GM19328 (cell line): ENCODE results near the gene GPR55.
A peak's percentile ranks its signal among the peaks of the same experiment; 100 is the strongest.
"Not testable (repeated sequence)": the region's sequence is repeated elsewhere in the genome, so short reads cannot be mapped to it uniquely, and the experiment has no call there.

ENCODE experiments used
- ATAC-seq: cut with Tn5 transposase; IDR thresholded peaks from one replicate; pipeline ENCODE4 v1.9.1; 2021; ENCODE audit warnings: mild to moderate bottlenecking, moderate library complexity; ENCODE audit not compliant: unreplicated experiment

Gene GPR55

DNA sequence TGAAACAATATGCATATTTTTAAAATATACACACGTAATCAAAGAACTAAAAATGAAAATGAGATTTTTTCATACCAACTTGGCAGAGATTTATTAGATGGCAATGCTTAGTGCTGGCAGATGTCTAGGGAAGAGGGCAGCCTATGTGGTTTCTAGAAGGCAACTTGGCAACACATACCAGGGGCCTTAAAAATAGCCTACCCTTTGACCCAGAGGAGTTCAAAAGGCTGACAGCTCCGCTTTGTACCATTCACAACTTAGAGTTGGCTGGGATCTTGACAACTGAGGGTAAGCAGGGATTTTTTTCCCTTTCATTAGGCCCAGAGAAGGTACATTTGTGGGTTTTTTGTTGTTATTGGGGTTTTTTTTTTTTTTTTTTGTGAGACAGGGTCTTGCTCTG, 26.4 kb upstream of the GPR55 start:
- ATAC-seq: no peak

DNA sequence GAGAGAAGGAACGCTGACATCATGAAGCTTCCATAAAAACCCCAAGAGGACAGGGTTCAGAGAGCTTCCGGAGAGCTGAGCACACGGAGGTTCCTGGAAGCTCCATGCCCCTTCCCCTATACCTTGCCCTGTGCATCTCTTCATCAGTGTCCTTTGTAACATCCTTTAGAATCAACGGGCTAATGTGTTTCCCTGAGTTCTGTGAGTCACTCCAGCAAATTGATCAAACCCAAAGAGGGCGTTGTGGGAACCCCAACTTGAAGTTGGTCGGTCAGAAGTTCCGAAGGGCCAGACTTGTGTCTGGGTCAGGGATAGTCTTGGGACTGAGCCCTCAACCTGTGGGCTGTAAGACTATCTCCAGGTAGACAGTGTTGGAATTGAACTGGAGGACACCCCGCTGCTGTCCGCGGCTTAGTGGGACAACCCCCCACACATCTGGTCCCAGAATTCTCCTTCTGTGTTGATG, 25.9 kb upstream of the GPR55 start:
- no peak for ATAC-seq

GRCh38 chr2:230949966-230950873, 25.2 kb upstream of the GPR55 start:
- peak; percentile 38 for ATAC-seq

DNA sequence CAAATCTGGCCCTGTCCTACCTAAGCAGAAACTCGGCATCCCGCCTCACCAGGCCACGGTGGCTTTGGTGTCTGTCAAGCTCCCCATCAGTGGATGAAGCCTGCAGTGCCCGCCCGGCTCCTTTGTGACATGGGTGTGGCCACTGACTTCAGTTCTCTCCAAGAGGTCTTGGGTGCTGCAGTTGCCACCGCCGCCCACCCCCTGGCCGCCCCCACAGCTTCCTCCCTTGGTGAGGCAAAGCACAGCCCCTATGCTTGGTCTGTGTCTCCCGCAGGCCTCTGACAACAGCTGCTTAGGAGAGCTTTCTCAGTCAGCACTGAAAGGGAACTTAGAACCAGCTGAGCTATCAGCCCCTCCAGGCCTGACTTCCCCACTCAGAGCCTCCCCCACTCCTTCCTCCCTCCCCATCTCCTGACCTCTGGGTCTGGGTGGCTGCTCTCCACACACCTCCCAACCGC, 22.9 kb upstream of the GPR55 start:
- ATAC-seq: peak; percentile 42

DNA sequence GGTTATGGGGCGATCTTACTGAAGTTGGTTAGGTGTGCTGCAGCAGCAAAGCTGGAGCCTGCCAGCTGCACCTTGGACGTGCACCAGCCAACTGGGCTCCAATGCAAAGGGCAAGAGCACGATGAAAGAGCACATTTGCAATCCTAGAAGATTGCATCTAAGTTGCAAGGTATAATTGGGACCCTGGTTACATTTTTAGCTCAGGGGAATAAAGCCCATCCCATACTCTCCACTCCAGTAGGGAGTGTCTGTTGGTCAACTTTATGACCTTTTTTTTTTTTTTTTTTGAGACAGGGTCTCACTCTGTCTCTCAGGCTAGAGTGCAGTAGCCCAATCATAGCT, 22.2 kb upstream of the GPR55 start:
- ATAC-seq: no peak

DNA sequence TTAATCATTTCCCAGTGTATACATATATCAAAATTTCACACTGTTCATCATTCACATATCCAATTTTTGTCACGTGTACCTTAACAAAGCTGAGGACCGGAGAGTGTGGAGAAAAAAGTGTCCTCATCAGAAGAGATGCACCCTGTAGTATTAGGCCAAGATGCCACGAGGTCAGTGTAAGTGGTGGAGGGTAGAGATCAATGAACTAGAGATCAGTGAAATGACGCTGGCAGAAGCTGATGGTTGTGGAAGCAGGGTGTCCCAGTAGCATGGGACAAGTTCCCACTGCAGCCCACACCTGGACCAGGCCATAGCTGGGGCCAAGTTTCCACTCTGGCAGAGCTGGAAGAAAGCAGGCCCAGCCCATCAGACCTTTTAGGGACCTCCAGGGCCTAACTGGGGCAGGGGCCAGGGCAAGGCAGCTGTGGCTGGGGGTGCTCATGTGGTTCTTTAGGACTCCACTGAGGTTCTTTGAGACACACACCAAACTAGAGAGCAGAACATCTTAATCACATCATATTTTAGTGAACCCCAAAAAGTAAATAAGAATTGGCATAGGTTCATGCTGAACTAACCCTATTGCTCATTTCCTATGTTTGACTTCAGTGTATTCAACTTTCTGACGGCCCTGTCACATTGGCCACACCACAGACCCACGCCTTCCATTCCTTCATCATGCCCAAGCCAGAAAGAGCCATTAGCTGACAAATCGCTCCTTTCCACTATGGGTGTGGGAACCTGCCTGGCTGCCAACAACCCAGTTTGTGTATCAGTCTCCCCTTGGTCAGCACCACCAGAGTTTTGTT, 21.6 kb upstream of the GPR55 start:
- ATAC-seq: no peak

DNA sequence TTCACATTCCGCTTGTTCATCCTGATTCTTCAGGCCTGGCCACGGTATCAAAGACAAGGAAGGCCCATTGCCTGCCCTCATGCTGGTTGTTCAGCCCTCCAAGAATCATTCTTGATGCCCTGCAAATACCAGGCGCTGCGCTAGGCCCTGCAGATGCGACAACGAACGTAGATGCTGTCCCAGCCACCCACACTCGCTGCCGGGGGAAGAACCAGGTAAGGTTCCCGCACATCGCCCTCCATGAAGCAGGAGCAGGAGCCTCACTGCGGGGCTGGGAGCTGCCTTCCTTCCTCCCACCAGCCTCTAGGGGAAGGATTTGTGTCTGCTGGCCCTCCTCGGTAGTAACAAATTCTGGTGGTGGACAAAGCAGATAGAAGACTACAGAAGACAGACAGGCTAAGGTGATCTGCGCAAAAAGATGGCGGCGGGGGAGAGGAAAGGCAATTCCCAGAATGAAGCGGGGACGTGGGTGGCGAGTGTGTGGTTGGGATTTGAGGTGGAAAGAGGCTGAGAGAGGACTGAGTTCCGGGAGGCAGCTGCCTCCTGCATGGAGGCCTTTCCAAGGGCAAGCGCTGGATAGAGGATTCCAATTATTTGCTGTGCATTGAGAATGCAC, 19.8 kb upstream of the GPR55 start:
- ATAC-seq: no peak

DNA sequence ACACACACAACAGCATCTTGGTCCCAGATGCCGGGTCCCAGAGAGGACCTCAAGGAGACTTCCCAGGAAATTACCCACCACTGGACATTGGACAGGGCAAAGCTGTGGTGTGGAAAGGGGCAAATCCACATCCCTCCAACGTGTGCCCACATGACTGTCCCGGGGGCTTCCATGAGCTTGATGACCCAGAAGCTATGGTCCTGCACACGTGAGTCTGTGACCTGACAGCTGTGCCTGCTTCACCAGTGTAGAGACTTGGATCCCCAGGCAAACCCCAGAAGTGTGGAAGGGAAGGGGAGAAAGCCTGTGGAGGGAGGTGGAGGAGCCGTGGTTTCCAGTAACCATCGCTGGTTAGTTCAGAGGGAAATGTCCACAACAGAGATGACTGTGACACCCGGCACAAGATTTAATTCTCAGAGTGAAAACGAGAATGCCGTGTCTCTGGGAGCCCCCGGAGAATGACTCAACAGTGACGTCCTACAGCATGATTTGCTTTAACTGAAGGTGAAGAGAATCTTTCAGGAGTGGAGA, 19.1 kb upstream of the GPR55 start:
- ATAC-seq: peak; percentile 37

GRCh38 chr2:230942920-230943896, 18.2 kb upstream of the GPR55 start:
- peak; percentile 51 for ATAC-seq

GRCh38 chr2:230942371-230942770, 17.3 kb upstream of the GPR55 start:
- ATAC-seq: no peak

DNA sequence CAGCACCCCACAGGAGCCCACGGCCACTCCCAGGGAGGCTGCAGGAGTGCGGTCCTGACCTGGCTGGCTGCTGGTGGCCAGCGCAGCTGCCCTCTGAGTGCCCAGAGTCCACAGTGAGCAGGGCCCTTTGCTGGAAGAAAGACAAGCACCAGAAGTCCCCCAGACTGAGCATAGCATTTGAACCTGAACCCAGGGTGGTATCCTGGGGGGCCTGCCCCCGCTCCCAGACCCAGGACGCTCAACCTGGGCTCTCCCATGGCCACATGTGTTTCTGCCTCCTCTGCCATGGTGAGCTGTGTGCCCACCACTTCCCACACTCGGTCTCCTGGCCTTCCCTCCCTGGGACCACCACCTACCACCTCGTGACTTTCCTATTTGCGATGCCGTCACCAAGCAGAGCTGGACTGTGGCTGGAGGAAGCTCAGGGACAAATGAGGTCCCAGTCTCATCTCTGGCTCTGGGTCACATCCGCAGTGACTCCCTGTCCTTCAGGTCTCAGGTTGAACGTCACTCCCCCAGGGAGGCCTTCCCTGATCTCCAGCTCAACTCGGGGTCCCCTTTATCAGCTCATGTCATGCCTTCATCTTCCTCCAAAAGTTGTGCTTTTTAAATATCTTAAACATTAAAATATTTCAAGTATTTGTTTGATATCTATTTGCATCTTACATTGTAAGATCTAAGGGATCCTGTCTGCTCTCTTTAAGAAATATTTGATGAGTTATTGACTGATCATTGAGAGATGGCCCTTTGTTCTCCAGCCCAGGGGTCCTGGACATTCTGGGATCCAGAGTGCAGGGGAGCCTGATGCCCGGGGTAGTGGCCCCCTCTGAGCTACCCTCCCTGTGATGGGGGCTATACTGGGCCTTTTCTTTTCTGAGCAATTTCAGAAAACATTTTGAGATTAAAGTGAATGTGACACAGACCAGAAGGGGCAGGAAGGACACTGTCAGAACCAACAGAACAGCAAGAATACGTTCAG, 16.4 kb upstream of the GPR55 start:
- no peak for ATAC-seq

- ATAC-seq: no peak
These were observed 15.4 kb upstream of the GPR55 start for GRCh38 chr2:230940471-230940815.

- ATAC-seq: no peak
These were observed 14.8 kb upstream of the GPR55 start for GRCh38 chr2:230939691-230940470.

GRCh38 chr2:230939066-230939591, 14.1 kb upstream of the GPR55 start:
- no peak for ATAC-seq

DNA sequence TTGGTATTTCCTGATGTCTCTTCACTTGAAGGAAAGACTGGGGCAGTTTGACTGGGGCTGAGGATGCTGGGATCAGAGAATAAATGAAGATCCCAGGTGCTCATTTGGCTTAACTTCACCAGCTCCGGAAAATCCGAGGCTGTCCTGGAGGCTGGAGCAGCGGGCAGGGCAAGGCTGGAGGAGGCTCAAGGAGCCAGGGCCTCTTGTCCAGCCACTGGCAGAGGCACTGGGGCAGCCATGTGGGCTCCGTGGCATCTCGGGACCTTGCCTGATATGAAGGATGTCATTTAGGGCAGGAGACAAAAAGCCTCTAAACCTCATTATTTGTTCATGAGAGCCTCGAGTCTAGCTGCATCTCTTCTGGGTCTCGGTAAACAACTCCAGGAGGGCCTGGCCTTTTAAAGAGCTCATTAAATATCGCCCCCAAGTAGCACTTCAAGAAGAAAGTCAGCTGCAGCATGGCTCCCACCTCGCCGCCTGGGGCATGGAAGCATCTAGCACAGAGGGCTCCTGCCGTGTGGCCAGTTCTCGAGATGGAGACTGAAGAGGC, 13.5 kb upstream of the GPR55 start:
- no peak for ATAC-seq

- ATAC-seq: no peak
These were observed 13.1 kb upstream of the GPR55 start for GRCh38 chr2:230938098-230938497.

GRCh38 chr2:230937362-230937761, 12.3 kb upstream of the GPR55 start:
- ATAC-seq: no peak

DNA sequence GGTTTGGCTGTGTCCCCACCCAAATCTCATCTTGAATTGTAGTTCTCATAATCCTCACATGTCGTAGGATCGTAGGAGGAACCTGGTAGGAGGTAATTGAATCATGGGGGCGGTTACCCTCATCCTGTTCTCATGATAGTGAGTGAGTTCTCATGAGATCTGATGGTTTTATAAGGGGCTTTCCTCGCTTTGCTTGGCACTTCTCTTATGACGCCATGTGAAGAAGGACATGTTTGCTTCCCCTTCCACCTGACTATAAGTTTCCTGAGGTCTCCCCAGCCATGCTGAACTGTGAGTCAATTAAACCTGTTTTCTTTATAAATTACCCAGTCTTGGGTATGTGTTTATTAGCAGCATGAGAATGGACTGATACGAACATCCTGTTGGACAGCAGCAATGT, 11.2 kb upstream of the GPR55 start:
- not testable (repeated sequence) for ATAC-seq
